DOHH2 (cell line): ENCODE results near the gene ADAMTS1.

Experiments used
- EZH2phosphoT487 ChIP-seq: fragments of 200-600 bp; sonication (generic); IDR thresholded peaks from 2 replicates; pipeline ENCODE4 v1.6.1; 2017; ENCODE audit warnings: borderline replicate concordance, mild to moderate bottlenecking, antibody characterized with exemption, low read length, moderate library complexity, mixed read lengths
- TF ChIP-seq, protein P1 (sequence below): fragments of 200-600 bp; sonication (generic); IDR thresholded peaks from one replicate; pipeline ENCODE4 v1.5.1; 2014; ENCODE audit warnings: antibody characterized with exemption, mild to moderate bottlenecking, low read depth, low read length; ENCODE audit not compliant: poor library complexity, severe bottlenecking

GRCh38 chr21:26833011-26833410 is 12.2 kb downstream of the ADAMTS1 start:
- TF ChIP-seq, protein P1, sequence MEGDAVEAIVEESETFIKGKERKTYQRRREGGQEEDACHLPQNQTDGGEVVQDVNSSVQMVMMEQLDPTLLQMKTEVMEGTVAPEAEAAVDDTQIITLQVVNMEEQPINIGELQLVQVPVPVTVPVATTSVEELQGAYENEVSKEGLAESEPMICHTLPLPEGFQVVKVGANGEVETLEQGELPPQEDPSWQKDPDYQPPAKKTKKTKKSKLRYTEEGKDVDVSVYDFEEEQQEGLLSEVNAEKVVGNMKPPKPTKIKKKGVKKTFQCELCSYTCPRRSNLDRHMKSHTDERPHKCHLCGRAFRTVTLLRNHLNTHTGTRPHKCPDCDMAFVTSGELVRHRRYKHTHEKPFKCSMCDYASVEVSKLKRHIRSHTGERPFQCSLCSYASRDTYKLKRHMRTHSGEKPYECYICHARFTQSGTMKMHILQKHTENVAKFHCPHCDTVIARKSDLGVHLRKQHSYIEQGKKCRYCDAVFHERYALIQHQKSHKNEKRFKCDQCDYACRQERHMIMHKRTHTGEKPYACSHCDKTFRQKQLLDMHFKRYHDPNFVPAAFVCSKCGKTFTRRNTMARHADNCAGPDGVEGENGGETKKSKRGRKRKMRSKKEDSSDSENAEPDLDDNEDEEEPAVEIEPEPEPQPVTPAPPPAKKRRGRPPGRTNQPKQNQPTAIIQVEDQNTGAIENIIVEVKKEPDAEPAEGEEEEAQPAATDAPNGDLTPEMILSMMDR = no peak
- TF ChIP-seq EZH2phosphoT487 = no peak
